Kidney (tissue), 14 donors: Measurements from ENCODE around the gene SLC30A2. TPM values are rescaled to one million over a fixed set of nuclear protein-coding genes. Genes with fewer than 3 reads are reported as not detected.

Experiments used
- DNase-seq, 5 donors: peaks; one replicate each; pipeline ENCODE4 v3.0.0-alpha.2; 2013 to 2020
- FAIRE-seq: peaks from 2 replicates; lab custom pipeline; 2012; peaks lifted over from hg19 to GRCh38; lab: Jason Lieb, UNC
- H3K27ac ChIP-seq, 2 donors: one replicate each; pipeline ENCODE4 v1.7.0; 2013; ENCODE audit warnings: low read depth in 2 of 2, low read length in 2 of 2, inconsistent platforms in 1 of 2
- H3K27me3 ChIP-seq: one replicate; pipeline ENCODE4 v1.7.1; 2013; ENCODE audit warnings: low read length, inconsistent platforms; ENCODE audit not compliant: control insufficient read depth, insufficient read depth
- H3K36me3 ChIP-seq, 3 donors: one replicate each; pipeline versions ENCODE4 v1.7.0 to v1.7.1; 2013; ENCODE audit warnings: low read length in 3 of 3, control low read depth in 1 of 3, inconsistent platforms in 1 of 3; ENCODE audit not compliant: insufficient read depth in 3 of 3, control insufficient read depth in 2 of 3
- H3K4me1 ChIP-seq, 3 donors: one replicate each; pipeline versions ENCODE4 v1.7.0 to v1.7.1; 2013; ENCODE audit warnings: low read length in 3 of 3, inconsistent platforms in 1 of 3, low read depth in 1 of 3; ENCODE audit not compliant: control insufficient read depth in 2 of 3, insufficient read depth in 2 of 3
- H3K4me3 ChIP-seq, 3 donors: one replicate each; pipeline versions ENCODE4 v1.7.0 to v1.8.1; 2013; ENCODE audit warnings: low read length in 3 of 3, control low read depth in 1 of 3, inconsistent platforms in 1 of 3
- H3K9ac ChIP-seq, 3 donors: one replicate each; pipeline versions ENCODE4 v1.7.0 to v1.7.1; 2013; ENCODE audit warnings: low read length in 3 of 3, control low read depth in 1 of 3, inconsistent platforms in 1 of 3
- H3K9me3 ChIP-seq, 3 donors: one replicate each; pipeline versions ENCODE4 v1.7.0 to v1.7.1; 2013; ENCODE audit warnings: low read length in 3 of 3, control low read depth in 1 of 3, inconsistent platforms in 1 of 3; ENCODE audit not compliant: control insufficient read depth in 2 of 3, insufficient read depth in 1 of 3
- CTCF ChIP-seq: IDR thresholded peaks from 3 replicates; pipeline ENCODE4 v1.5.1; 2012; ENCODE audit warnings: mild to moderate bottlenecking, moderate library complexity, borderline replicate concordance; ENCODE audit not compliant: insufficient read depth; ENCODE audit errors: extremely low read depth
- intact Hi-C: fragments of 100-400 bp; cut with DNase I; formaldehyde crosslinking; loops from one replicate; pipeline ENCODE4 v1.11.1; 2022
- polyA plus RNA-seq: library from polyadenylated mRNA; stranded (reverse); fragments of 350-450 nt; fragmentation: Illumina TruSeq; extraction: RNeasy Lipid Tissue Mini Kit (QIAGEN cat#74804); gene quantifications from one replicate; pipeline ENCODE4 v1.2.3, GENCODE V29; 2014; ENCODE audit warnings: low read depth, low replicate concordance; ENCODE audit not compliant: insufficient read depth
- total RNA-seq: library from RNA; stranded (reverse); fragmentation: NEBNext Ultra II Directional; extraction: Animal tissue kit (Norgen Biotek cat#: 25700); gene quantifications from one replicate; pipeline ENCODE4 v1.2.1, GENCODE V29; 2021
- donor health status: control.
- donor health status: control.
- donor health status: control.
- donor health status: control.
- donor health status: control.
- donor health status: DM: yes; HTN: yes; CAD: no.
- donor health status: Normal renal cell carcinoma (clear cell type).

Gene SLC30A2
- total and polyA plus RNA-seq, 2 donors from 2014 or later, result 26.8 to 34.4 TPM

- no peak overlapping the region for H3K27ac ChIP-seq
Observed at GRCh38 chr1:26023826-26024225, 22.1 kb downstream of the SLC30A2 start.

DNA sequence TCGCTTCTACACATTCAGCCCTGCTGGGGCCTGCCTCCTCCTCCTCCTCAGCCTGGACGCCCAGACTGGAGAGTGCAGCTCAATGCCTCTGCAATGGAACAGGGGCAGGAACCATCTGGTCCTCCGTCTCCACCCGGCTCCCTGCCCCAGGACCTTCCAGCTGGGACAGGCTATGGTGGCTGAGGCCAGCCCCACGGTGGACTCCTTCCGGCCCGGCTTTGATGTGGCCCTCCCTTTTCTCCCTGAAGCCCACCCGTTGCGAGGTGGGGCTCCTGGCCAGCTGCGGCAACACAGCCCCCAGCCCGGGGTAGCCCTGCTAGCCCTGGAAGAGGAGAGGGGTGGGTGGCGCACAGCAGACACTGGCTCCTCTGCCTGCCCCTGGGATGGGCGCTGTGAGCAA, 22.9 kb downstream of the SLC30A2 start:
- Histone ChIP-seq H3K27me3 (no peaks in the 10 kb centered on the region), H3K9me3 (no peaks in the 10 kb centered on the region), H3K4me1 (no peaks in the 10 kb centered on the region), H3K4me3 (no peak overlapping the region), H3K9ac (no peak overlapping the region), H3K36me3 (no peaks in the 10 kb centered on the region), H3K27ac (no peak overlapping the region)
- TF ChIP-seq CTCF, result no peak
- FAIRE-seq (no peak), DNase-seq (no peak)
- intact Hi-C loops, result no loop called here

More at GRCh38 chr1:26023826-26024225, 22.1 kb downstream of the SLC30A2 start:
- H3K4me3 ChIP-seq, result no peak overlapping the region
- no peaks in the 10 kb centered on the region for H3K36me3 ChIP-seq
- FAIRE-seq (no peak), DNase-seq (no peak)
- no peaks in the 10 kb centered on the region for H3K27me3 ChIP-seq
- no peak overlapping the region for H3K9ac ChIP-seq
- TF ChIP-seq CTCF, result no peak
- intact Hi-C loops, result no loop called here
- H3K4me1 ChIP-seq, result no peaks in the 10 kb centered on the region
- no peaks in the 10 kb centered on the region for H3K9me3 ChIP-seq

GRCh38 chr1:26022404-26022779, 23.5 kb downstream of the SLC30A2 start:
- intact Hi-C loops, result no loop called here
- no peaks in the 10 kb centered on the region for H3K36me3 ChIP-seq
- no peaks in the 10 kb centered on the region for H3K27me3 ChIP-seq
- no peaks in the 10 kb centered on the region for H3K9me3 ChIP-seq
- H3K9ac ChIP-seq, result no peak overlapping the region
- no peak for DNase-seq
- no peak overlapping the region for H3K27ac ChIP-seq
- no peak for FAIRE-seq
- no peaks in the 10 kb centered on the region for H3K4me1 ChIP-seq
- TF ChIP-seq CTCF, result no peak
- H3K4me3 ChIP-seq, result no peak overlapping the region
